ENCODE results near the gene MYH10.

Gene MYH10

GRCh38 chr17:8574687-8575086 is 55.8 kb downstream of the MYH10 start:
- Histone ChIP-seq H3K9me3 (ENCODE audit: insufficient read depth, low read length) (no peaks in the 10 kb centered on the region), H3K36me3 (ENCODE audit: low read length) (no peaks in the 10 kb centered on the region)
- TF ChIP-seq EZH2phosphoT487 (conservative IDR thresholded peaks at IDR 0.05; ENCODE audit: low read length) (no peak), CTCF (IDR thresholded peaks at IDR 0.05; ENCODE audit: insufficient read depth, low read length, poor library complexity, severe bottlenecking) (no peak)

GRCh38 chr17:8572764-8573163 is 57.8 kb downstream of the MYH10 start:
- H3K9me2 ChIP-seq (replicated peaks; ENCODE audit: insufficient read depth, low read length) = no peaks in the 10 kb centered on the region
- no peaks in the 10 kb centered on the region for H3F3A ChIP-seq (ENCODE audit: insufficient read depth)
- no peak overlapping the region for H3K4me2 ChIP-seq (ENCODE audit: low read depth, low read length, poor library complexity, severe bottlenecking)
- no peak overlapping the region for H3K27ac ChIP-seq (ENCODE audit: low read depth, low read length)
- TF ChIP-seq EZH2phosphoT487 (conservative IDR thresholded peaks at IDR 0.05; ENCODE audit: low read length) (no peak), CTCF (IDR thresholded peaks at IDR 0.05; ENCODE audit: insufficient read depth, low read length, poor library complexity, severe bottlenecking) (no peak)
- H3K36me3 ChIP-seq (ENCODE audit: low read length) = no peaks in the 10 kb centered on the region
- no peaks in the 10 kb centered on the region for H3K27me3 ChIP-seq (ENCODE audit: low read length)
- no peak overlapping the region for H3K9ac ChIP-seq (ENCODE audit: low read length)
- H4K20me1 ChIP-seq (ENCODE audit: low read depth, low read length) = no peaks in the 10 kb centered on the region
- no peaks in the 10 kb centered on the region for H3K9me3 ChIP-seq (ENCODE audit: insufficient read depth, low read length)
- no peak overlapping the region for H3K4me3 ChIP-seq (ENCODE audit: insufficient read depth, low read length, poor library complexity, severe bottlenecking)
- H2AFZ ChIP-seq (ENCODE audit: low read depth, low read length, severe bottlenecking) = no peak overlapping the region
- H3K79me2 ChIP-seq (ENCODE audit: insufficient read depth, low read length) = no peaks in the 10 kb centered on the region

More at GRCh38 chr17:8574687-8575086, 55.8 kb downstream of the MYH10 start:
- H4K20me1 ChIP-seq (ENCODE audit: low read depth, low read length) = no peaks in the 10 kb centered on the region
- no peak overlapping the region for H3K4me3 ChIP-seq (ENCODE audit: insufficient read depth, low read length, poor library complexity, severe bottlenecking)
- H3K79me2 ChIP-seq (ENCODE audit: insufficient read depth, low read length) = no peaks in the 10 kb centered on the region
- no peaks in the 10 kb centered on the region for H3K27me3 ChIP-seq (ENCODE audit: low read length)
- H2AFZ ChIP-seq (ENCODE audit: low read depth, low read length, severe bottlenecking) = no peak overlapping the region
- H3K27ac ChIP-seq (ENCODE audit: low read depth, low read length) = no peak overlapping the region
- no peak overlapping the region for H3K4me2 ChIP-seq (ENCODE audit: low read depth, low read length, poor library complexity, severe bottlenecking)
- no peak overlapping the region for H3K9ac ChIP-seq (ENCODE audit: low read length)
- no peaks in the 10 kb centered on the region for H3K9me2 ChIP-seq (replicated peaks; ENCODE audit: insufficient read depth, low read length)
- H3F3A ChIP-seq (ENCODE audit: insufficient read depth) = no peaks in the 10 kb centered on the region

- Histone ChIP-seq H3K27me3 (ENCODE audit: low read length) (no peaks in the 10 kb centered on the region), H3F3A (ENCODE audit: insufficient read depth) (no peaks in the 10 kb centered on the region), H3K9me3 (ENCODE audit: insufficient read depth, low read length) (no peaks in the 10 kb centered on the region), H3K36me3 (ENCODE audit: low read length) (no peaks in the 10 kb centered on the region), H3K4me2 (ENCODE audit: low read depth, low read length, poor library complexity, severe bottlenecking) (no peak overlapping the region), H3K4me3 (ENCODE audit: insufficient read depth, low read length, poor library complexity, severe bottlenecking) (no peak overlapping the region), H3K27ac (ENCODE audit: low read depth, low read length) (no peak overlapping the region), H2AFZ (ENCODE audit: low read depth, low read length, severe bottlenecking) (no peak overlapping the region), H3K9me2 (replicated peaks; ENCODE audit: insufficient read depth, low read length) (no peaks in the 10 kb centered on the region), H4K20me1 (ENCODE audit: low read depth, low read length) (no peaks in the 10 kb centered on the region), H3K79me2 (ENCODE audit: insufficient read depth, low read length) (no peaks in the 10 kb centered on the region), H3K9ac (ENCODE audit: low read length) (no peak overlapping the region)
- no peak for TF ChIP-seq CTCF (IDR thresholded peaks at IDR 0.05; ENCODE audit: insufficient read depth, low read length, poor library complexity, severe bottlenecking)
- no peak for TF ChIP-seq EZH2phosphoT487 (conservative IDR thresholded peaks at IDR 0.05; ENCODE audit: low read length)
These were observed 66.4 kb downstream of the MYH10 start for GRCh38 chr17:8563981-8564602.
